Measurements from ENCODE around the gene RBM19.

DNA sequence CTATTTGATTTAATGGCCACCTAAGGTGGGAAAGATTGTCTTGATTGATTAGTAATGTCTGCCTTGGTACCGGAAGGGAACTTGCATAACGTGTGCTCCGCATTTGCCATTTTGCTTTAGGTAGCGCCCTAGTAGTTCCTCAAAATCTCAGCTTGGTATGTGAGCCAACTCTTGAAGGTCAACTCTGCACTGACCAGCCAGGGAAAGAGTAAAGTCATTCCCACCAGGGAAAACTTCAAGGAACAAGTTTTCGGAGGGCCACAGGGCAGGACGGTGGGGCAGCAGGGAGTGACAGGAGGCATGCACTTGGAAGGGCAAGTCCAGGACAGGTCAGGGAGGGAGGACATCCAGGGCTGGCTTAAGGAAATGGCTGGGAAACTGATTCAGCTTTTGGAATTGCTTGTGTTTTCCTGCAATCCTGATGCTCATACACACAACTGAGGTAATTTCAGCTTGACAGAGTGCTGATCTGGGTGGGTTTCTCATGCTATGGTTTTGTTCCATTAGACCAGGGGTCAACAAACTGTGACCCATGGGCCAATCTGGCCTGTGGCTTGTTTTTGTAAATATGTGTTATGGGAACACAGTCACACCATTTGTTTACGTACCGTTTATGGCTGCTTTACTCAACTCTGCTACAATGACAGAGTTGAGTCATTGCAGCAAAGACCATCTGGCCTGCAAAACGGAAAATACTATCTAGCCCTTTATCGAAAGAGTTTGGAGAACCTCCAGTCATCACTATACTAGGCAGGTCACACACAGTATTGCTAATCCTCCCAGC is 184.5 kb downstream of the RBM19 start:
- TF ChIP-seq, protein P1, sequence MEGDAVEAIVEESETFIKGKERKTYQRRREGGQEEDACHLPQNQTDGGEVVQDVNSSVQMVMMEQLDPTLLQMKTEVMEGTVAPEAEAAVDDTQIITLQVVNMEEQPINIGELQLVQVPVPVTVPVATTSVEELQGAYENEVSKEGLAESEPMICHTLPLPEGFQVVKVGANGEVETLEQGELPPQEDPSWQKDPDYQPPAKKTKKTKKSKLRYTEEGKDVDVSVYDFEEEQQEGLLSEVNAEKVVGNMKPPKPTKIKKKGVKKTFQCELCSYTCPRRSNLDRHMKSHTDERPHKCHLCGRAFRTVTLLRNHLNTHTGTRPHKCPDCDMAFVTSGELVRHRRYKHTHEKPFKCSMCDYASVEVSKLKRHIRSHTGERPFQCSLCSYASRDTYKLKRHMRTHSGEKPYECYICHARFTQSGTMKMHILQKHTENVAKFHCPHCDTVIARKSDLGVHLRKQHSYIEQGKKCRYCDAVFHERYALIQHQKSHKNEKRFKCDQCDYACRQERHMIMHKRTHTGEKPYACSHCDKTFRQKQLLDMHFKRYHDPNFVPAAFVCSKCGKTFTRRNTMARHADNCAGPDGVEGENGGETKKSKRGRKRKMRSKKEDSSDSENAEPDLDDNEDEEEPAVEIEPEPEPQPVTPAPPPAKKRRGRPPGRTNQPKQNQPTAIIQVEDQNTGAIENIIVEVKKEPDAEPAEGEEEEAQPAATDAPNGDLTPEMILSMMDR (conservative IDR thresholded peaks at IDR 0.05) = no peak
- no peak for TF ChIP-seq ZFX (IDR thresholded peaks at IDR 0.05)
